ENCODE measurements around the gene THSD4. TPM values are rescaled to one million over a fixed set of nuclear protein-coding genes. Genes with fewer than 3 reads are reported as not detected.

THSD4 gene
- total and polyA plus RNA-seq, 2 experiments from 2014 or later: 5.1 to 25.5 TPM

DNA sequence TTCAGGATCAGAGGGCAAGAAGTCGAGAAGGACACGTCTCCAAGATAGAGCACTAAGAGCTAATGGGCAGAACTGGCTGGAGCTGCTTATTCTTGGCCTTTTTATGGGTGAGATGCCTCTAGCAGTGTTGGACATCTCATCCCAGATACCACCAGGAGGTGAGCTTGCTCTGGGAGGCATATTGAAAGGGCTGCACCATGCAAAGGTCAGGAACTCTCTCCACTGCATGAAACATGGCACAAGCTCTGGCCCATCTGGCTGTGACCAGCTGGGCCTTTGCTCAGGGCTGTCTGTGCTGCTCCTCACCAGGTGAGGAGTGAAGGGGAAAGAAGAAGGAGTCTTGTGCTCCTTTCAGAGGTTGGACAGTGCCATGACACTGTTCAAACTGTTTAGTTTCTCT lies 188.7 kb downstream of the THSD4 start:
- TF ChIP-seq, protein P1, sequence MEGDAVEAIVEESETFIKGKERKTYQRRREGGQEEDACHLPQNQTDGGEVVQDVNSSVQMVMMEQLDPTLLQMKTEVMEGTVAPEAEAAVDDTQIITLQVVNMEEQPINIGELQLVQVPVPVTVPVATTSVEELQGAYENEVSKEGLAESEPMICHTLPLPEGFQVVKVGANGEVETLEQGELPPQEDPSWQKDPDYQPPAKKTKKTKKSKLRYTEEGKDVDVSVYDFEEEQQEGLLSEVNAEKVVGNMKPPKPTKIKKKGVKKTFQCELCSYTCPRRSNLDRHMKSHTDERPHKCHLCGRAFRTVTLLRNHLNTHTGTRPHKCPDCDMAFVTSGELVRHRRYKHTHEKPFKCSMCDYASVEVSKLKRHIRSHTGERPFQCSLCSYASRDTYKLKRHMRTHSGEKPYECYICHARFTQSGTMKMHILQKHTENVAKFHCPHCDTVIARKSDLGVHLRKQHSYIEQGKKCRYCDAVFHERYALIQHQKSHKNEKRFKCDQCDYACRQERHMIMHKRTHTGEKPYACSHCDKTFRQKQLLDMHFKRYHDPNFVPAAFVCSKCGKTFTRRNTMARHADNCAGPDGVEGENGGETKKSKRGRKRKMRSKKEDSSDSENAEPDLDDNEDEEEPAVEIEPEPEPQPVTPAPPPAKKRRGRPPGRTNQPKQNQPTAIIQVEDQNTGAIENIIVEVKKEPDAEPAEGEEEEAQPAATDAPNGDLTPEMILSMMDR (IDR thresholded peaks at IDR 0.05; ENCODE audit: low read depth, low read length): no peak
- peaks cover 12% of the 10 kb centered on the region for H3K4me1 ChIP-seq (ENCODE audit: low read depth)
- H3K36me3 ChIP-seq: no peaks in the 10 kb centered on the region
- H3K9me3 ChIP-seq (ENCODE audit: low read depth): no peaks in the 10 kb centered on the region
- no peak overlapping the region for H3K4me3 ChIP-seq
- DNase-seq (ENCODE audit: low read depth in 1 of 2, low spot score in 1 of 2): no peak
- no peak overlapping the region for H3K27ac ChIP-seq
- H3K27me3 ChIP-seq: no peaks in the 10 kb centered on the region

DNA sequence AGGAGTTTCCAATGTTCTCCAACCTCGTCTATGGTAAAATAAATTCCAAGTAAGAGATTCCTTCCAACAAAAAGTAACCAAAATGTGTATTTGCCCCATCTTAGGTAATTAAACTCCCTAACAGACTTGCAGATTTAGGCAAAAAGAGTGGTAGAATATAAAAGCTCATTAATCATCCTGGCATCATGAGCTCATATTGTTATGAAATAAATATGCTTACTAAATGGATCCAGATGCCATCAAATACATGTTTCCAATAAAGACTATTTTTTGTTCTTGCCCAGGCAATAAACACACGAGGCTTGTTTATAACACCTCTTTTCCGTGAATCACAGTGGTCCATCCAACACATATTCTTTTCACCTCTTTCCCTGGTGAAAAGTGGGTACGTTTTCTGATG lies 189.4 kb downstream of the THSD4 start:
- H3K4me3 ChIP-seq: no peak overlapping the region
- H3K27ac ChIP-seq: no peak overlapping the region
- DNase-seq (ENCODE audit: low read depth in 1 of 2, low spot score in 1 of 2): no peak
- no peaks in the 10 kb centered on the region for H3K36me3 ChIP-seq
- H3K27me3 ChIP-seq: no peaks in the 10 kb centered on the region
- TF ChIP-seq, protein P1 (IDR thresholded peaks at IDR 0.05; ENCODE audit: low read depth, low read length): no peak
- H3K9me3 ChIP-seq (ENCODE audit: low read depth): no peaks in the 10 kb centered on the region
- H3K4me1 ChIP-seq (ENCODE audit: low read depth): peaks cover 12% of the 10 kb centered on the region

DNA sequence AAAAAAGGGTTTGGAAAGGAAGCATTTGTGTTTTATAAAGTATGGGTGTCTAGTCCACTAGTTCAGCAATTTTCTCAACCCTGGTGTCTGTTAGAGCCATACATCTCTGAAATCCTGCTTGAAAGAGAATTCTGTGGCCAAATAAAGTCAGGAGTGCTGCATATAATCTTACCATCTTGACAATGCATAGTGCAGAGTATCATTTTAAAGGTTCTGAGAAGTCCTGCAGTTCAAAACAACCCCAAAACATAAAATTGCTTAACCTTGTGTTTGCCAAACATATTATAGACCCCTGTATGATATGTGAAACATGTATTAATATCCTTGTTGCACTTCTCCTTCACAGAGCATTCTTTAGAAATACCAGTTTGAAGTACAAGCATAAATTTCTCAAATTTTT lies 191.3 kb downstream of the THSD4 start:
- TF ChIP-seq, protein P1 (IDR thresholded peaks at IDR 0.05; ENCODE audit: low read depth, low read length): no peak
- no peak for DNase-seq (ENCODE audit: low read depth in 1 of 2, low spot score in 1 of 2)
- H3K36me3 ChIP-seq: no peaks in the 10 kb centered on the region
- no peak overlapping the region for H3K27ac ChIP-seq
- no peaks in the 10 kb centered on the region for H3K9me3 ChIP-seq (ENCODE audit: low read depth)
- H3K4me3 ChIP-seq: no peak overlapping the region
- peaks cover 5% of the 10 kb centered on the region for H3K4me1 ChIP-seq (ENCODE audit: low read depth)
- H3K27me3 ChIP-seq: no peaks in the 10 kb centered on the region

DNA sequence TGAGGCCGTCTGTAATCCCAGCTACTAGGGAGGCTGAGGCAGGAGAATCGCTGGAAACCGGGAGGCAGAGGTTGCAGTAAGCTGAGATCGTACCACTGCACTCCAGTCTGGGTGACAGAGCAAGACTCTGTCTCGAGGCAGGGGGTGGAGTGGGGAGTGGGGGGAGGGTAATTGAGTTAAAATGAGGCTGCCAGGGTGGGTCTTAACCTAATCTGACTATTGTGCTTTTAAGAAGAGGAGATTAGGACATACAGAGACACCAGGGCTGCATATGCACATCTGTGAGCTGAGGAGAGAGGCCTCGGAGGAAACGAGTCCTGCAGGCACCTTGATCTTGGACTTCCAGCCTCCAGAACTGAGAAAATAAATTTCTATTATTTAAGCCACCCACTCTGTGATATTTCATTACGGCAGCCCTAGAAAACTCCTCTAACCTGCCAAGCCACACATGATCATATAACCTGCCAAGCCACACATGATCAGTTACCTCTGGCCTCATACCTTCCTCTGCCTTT lies 197.0 kb downstream of the THSD4 start:
- Histone ChIP-seq H3K27me3 (no peaks in the 10 kb centered on the region), H3K36me3 (no peaks in the 10 kb centered on the region), H3K9me3 (ENCODE audit: low read depth) (no peaks in the 10 kb centered on the region), H3K4me1 (ENCODE audit: low read depth) (no peaks in the 10 kb centered on the region), H3K27ac (no peak overlapping the region), H3K4me3 (no peak overlapping the region)
- DNase-seq (ENCODE audit: low read depth in 1 of 2, low spot score in 1 of 2): no peak
- TF ChIP-seq, protein P1 (IDR thresholded peaks at IDR 0.05; ENCODE audit: low read depth, low read length): no peak

DNA sequence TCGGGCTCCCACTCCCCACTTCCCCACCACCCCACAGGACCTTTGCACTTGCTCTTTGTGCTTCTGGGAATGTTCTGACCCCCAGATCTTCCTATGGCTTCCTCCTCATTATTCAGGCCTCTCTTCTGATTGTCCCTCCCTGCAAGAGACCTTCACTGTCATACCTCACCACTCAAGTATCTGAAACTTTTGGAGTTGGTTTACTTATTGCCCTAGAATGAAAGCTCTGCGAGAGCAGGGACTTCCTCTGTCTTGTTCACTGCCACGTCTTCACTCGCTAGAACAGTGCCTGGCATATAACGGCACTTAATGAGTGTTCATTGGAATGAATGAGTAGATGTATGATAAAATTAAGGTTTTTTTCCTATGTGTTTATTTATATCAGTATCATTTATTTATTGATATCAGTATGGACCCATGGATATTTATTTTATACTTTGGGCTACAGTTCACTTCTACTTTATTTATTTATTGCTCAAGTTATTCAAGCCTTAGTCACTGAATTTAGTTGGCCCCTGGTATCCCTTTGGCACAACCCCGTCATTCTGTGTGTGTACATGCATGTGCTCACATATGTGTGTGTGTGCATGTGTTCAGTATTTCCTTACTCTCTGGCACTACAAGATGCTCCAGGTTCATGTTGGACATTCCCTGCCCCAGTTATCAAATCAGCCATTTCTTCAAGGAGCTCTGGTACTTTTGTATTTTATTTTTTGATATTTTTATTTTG lies 197.6 kb downstream of the THSD4 start:
- Histone ChIP-seq H3K9me3 (ENCODE audit: low read depth) (no peaks in the 10 kb centered on the region), H3K36me3 (no peaks in the 10 kb centered on the region), H3K27me3 (no peaks in the 10 kb centered on the region), H3K4me1 (ENCODE audit: low read depth) (no peaks in the 10 kb centered on the region), H3K27ac (no peak overlapping the region), H3K4me3 (no peak overlapping the region)
- TF ChIP-seq, protein P1 (IDR thresholded peaks at IDR 0.05; ENCODE audit: low read depth, low read length): no peak
- no peak for DNase-seq (ENCODE audit: low read depth in 1 of 2, low spot score in 1 of 2)

All from cardiac muscle cell (in vitro differentiated cells and primary cell).